Uterus (tissue), 2 donors: ENCODE results near the gene MCU.

Experiments
- CTCF ChIP-seq, 4 experiments: fragments of 200-600 bp in 2 of 4; fragments of 450-650 bp in 2 of 4; sonication (generic) in 2 of 4; IDR thresholded peaks; one replicate each; pipeline ENCODE4 v1.5.1; 2016 to 2019; ENCODE audit warnings: antibody characterized with exemption in 4 of 4, mild to moderate bottlenecking in 2 of 4, moderate library complexity in 1 of 4
- POLR2A ChIP-seq, 2 donors: fragments of 450-650 bp; IDR thresholded peaks; one replicate each; pipeline ENCODE4 v1.6.1; 2016; ENCODE audit warnings: antibody characterized with exemption in 2 of 2, mild to moderate bottlenecking in 1 of 2, moderate library complexity in 1 of 2

GRCh38 chr10:72757732-72758131 is 65.8 kb downstream of the MCU start:
- TF ChIP-seq POLR2A (IDR thresholded peaks at IDR 0.05) (no peak), CTCF (IDR thresholded peaks at IDR 0.05) (no peak)
